GM06990 (cell line): Measurements from ENCODE around the gene ADGRG1.

ENCODE experiments used
- DNase-seq: peaks from one replicate; pipeline ENCODE4 v3.0.0-alpha.2; 2011; ENCODE audit not compliant: insufficient read length; ENCODE audit errors: extremely low read depth
- H3K27me3 ChIP-seq: replicated peaks from 2 replicates; pipeline ENCODE4 v1.6.0; 2011; ENCODE audit warnings: low read length; ENCODE audit not compliant: control insufficient read depth, insufficient read depth
- H3K36me3 ChIP-seq: 2 replicates; pipeline ENCODE4 v1.5.1; 2011; ENCODE audit warnings: low read length; ENCODE audit not compliant: control insufficient read depth, insufficient read depth
- H3K4me3 ChIP-seq: replicated peaks from 2 replicates; pipeline ENCODE4 v1.5.1; 2011; ENCODE audit warnings: low read depth, mild to moderate bottlenecking, control low read depth, low read length
- CTCF ChIP-seq: IDR thresholded peaks from 2 replicates; pipeline ENCODE4 v1.5.1; 2011; ENCODE audit warnings: low read length, control low read depth, mild to moderate bottlenecking, inconsistent platforms; ENCODE audit not compliant: insufficient read depth, poor library complexity, severe bottlenecking

The ADGRG1 gene

DNA sequence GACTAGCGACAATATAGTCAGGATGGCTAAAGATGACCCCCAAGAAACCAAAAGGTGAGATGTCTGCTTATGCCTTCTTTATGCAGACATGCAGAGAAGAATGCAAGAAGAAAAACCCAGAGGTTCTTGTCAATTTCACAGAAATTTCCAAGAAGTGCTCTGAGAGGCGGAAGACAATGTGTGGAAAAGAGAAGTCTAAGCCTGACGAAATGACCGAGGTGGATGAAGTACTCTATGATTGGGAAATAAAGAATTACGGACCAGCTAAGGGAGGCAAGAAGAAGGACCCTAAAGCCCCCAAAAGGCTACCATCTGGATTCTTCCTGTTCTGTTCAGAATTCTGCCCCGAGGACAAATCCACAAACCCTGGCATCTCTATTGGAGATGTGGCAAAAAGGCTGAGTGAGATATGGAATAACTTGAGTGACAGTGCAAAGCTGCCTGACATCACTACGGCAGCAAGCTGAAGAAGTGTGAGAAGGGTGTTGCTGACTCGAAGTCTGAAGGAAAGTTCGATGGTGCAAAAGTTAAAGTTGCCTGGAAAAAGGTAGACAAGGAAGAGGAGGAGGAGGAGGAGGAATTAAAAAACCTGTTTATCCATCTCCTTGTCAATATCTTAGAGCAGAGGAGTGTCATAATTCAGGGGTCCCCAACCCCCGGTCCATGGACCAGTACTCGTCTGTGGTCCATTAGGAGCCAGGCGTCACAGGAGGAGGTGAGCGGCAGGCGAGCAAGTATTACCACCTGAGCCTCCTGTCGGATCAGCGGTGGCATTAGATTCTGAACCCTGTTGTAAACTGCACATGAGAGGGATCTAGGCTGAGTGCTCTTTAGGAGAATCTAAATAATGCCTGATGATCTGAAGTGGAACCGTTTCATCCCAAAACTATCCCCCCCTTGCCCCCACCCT lies 25.1 kb upstream of the ADGRG1 start:
- TF ChIP-seq CTCF, result no peak
- H3K27me3 ChIP-seq, result no peaks in the 10 kb centered on the region
- no peak overlapping the region for H3K4me3 ChIP-seq
- no peak for DNase-seq
- no peaks in the 10 kb centered on the region for H3K36me3 ChIP-seq

DNA sequence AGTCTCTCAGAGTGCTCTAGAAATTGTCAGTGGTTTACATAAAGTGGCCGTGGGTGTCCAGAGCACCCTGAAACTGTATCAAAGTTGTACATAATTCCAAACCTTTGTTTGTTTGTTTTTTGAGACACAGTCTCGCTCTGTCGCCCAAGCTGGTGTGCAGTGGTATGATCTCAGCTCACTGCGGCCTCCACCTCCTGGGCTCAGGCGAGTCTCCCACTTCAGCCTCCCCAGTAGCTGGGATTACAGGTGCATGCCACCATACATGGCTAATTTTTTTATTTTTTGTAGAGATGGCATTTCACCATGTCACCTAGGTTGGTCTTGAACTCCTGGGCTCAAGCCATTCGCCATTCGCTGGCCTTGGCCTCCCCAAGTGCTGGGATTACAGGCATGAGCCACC lies 24.3 kb upstream of the ADGRG1 start:
- DNase-seq, result no peak
- Histone ChIP-seq H3K27me3 (no peaks in the 10 kb centered on the region), H3K36me3 (no peaks in the 10 kb centered on the region), H3K4me3 (no peak overlapping the region)
- no peak for TF ChIP-seq CTCF

DNA sequence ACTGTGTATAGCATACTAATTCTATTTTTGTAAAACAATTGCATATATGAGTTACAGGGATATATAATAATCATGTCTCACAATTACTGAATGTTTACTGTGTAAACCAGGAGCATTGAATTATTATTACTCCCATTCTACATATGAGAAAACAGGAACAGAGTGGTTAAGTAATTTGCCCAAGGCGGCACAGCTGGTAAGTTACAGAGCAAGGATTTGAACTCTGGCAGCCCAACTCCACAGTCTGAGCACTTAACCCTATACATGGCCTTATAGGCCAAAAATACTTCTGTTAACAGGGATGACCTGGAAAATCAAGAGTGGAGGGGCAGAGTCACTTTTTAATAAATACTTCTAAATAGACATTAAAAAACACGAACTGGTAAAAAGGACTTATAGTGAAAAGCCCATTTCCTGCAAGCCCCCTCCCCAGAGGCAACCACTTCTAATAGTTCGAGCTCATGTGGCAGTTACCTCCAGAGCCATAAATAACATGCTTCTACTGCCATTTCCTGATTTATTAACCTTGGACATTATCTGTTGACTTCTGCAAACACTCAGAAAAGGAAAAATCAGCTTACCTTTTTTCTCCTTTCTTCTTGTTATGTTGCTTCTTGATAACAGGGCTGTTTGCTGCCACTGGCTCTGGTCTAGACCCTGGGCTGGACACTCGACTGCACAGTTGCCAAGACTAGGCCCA lies 22.1 kb upstream of the ADGRG1 start:
- DNase-seq, result no peak
- Histone ChIP-seq H3K27me3 (no peaks in the 10 kb centered on the region), H3K36me3 (no peaks in the 10 kb centered on the region), H3K4me3 (no peak overlapping the region)
- no peak for TF ChIP-seq CTCF

DNA sequence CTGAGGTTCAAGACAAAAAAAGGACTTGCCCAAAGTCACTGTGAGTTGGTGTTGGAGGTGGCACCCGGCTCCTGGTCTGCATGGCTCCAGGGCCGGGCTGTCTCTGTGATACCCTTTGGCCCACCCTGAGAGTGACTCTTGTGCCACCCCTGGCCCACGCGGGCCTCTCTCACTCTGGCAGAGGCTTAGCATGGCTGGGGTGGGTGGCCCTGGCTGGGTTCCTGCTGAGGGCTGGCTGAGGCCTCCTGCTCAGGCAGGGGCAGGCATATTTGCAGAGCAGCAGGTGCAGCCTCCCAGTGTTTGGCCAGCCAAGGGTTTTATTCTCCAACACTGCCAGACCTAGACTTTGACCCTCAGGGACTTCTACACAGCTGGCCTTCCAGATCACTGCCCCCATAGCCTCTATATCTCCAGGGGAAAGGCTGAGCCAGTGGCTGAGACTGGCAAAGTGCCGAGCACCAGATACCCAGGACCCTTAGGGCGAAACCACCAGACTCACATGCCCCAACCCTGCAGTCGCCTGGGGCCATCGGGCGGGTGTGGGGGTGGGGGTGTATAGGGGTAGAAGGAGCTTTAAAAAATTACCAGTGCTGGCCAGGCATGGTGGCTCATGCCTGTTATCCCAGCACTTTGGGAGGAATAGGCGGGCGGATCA lies 21.5 kb upstream of the ADGRG1 start:
- no peaks in the 10 kb centered on the region for H3K27me3 ChIP-seq

More for the DNA sequence above, 21.5 kb upstream of the ADGRG1 start:
- Histone ChIP-seq H3K36me3 (no peaks in the 10 kb centered on the region), H3K4me3 (no peak overlapping the region)
- no peak for DNase-seq
- TF ChIP-seq CTCF, result no peak
